H1 (cell line): Measurements from ENCODE around the gene METTL22.

ENCODE experiments used
- ATF2 ChIP-seq: IDR thresholded peaks from 2 replicates; pipeline ENCODE4 v1.6.1; 2012; ENCODE audit warnings: low read length, inconsistent platforms
- CREB1 ChIP-seq: IDR thresholded peaks from 2 replicates; pipeline ENCODE4 v1.6.1; 2012; ENCODE audit warnings: inconsistent platforms
- CTCF ChIP-seq, 3 experiments: IDR thresholded peaks; 1 replicate in 2 of 3; 2 replicates in 1 of 3; pipeline versions ENCODE4 v1.5.1 to v1.6.1; 2011; ENCODE audit warnings: low read length in 3 of 3, mild to moderate bottlenecking in 3 of 3, inconsistent platforms in 2 of 3, low read depth in 1 of 3, moderate library complexity in 1 of 3; ENCODE audit not compliant: insufficient read depth in 1 of 3; ENCODE audit errors: control extremely low read depth in 1 of 3
- JUN ChIP-seq: IDR thresholded peaks from 2 replicates; pipeline ENCODE4 v1.6.1; 2011; ENCODE audit warnings: low read depth, mild to moderate bottlenecking, improper control_type of control experiment, low read length
- POLR2A ChIP-seq, 2 experiments: IDR thresholded peaks; 1 replicate in 1 of 2; 2 replicates in 1 of 2; pipeline ENCODE4 v1.6.1; 2011; ENCODE audit warnings: low read depth in 2 of 2, low read length in 2 of 2, mild to moderate bottlenecking in 2 of 2; ENCODE audit errors: control extremely low read depth in 1 of 2
- SIN3A ChIP-seq, 2 experiments: IDR thresholded peaks in 1 of 2; conservative IDR thresholded peaks in 1 of 2; 2 replicates each; pipeline ENCODE4 v1.6.1; 2011 to 2012; ENCODE audit warnings: low read length in 2 of 2, improper control_type of control experiment in 1 of 2, low read depth in 1 of 2, mild to moderate bottlenecking in 1 of 2
- SP2 ChIP-seq: IDR thresholded peaks from 2 replicates; pipeline ENCODE4 v1.6.1; 2012; ENCODE audit warnings: mild to moderate bottlenecking, low read length, inconsistent platforms
- USF2 ChIP-seq: IDR thresholded peaks from 2 replicates; pipeline ENCODE4 v1.6.1; 2011; ENCODE audit warnings: low read length, improper control_type of control experiment
- TF ChIP-seq, protein P1 (sequence below): IDR thresholded peaks from 2 replicates; pipeline ENCODE4 v1.6.1; 2012; ENCODE audit warnings: inconsistent platforms

DNA sequence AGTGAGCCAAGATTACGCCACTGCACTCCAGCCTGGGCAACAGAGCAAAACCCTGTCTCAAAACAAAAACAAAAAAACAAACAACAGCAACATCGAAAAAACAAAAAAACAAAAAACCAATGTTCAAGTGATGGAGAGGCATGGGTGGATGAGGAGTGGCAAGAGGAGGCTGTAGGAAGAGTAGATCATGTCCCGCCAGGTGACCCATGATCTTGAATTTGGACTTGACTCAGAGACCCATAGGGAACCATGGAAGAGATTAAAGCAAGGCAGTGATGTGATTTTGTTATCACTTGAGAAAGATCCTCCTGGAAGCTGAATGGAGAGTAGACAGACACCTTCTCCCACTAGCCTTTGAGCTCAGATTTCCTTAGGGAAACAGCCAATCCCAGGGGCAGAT, 64.1 kb downstream of the METTL22 start:
- no peak for TF ChIP-seq SIN3A (conservative IDR thresholded peaks at IDR 0.05 in 1 of 2, IDR thresholded peaks at IDR 0.05 in 1 of 2; ENCODE audit: low read depth in 1 of 2, low read length in 2 of 2)
- TF ChIP-seq CTCF (IDR thresholded peaks at IDR 0.05; ENCODE audit: control extremely low read depth in 1 of 3, insufficient read depth in 1 of 3, low read depth in 1 of 3, low read length in 3 of 3): no peak
- TF ChIP-seq CREB1: no peak
- no peak for TF ChIP-seq POLR2A (IDR thresholded peaks at IDR 0.05; ENCODE audit: control extremely low read depth in 1 of 2, low read depth in 2 of 2, low read length in 2 of 2)
- TF ChIP-seq JUN: no peak
- no peak for TF ChIP-seq SP2
- TF ChIP-seq, protein P1, sequence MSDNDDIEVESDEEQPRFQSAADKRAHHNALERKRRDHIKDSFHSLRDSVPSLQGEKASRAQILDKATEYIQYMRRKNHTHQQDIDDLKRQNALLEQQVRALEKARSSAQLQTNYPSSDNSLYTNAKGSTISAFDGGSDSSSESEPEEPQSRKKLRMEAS: no peak
- no peak for TF ChIP-seq ATF2
- no peak for TF ChIP-seq USF2
